PFSK-1 (cell line): ENCODE data around the gene NFAM1.

Source experiments
- POLR2AphosphoS5 ChIP-seq: IDR thresholded peaks from 2 replicates; pipeline ENCODE4 v1.6.1; 2012; ENCODE audit warnings: low read depth, mild to moderate bottlenecking, control low read depth, low read length, moderate library complexity
- SIN3A ChIP-seq: IDR thresholded peaks from 2 replicates; pipeline ENCODE4 v1.6.1; 2012; ENCODE audit warnings: mild to moderate bottlenecking, low read length, moderate library complexity, borderline replicate concordance; ENCODE audit not compliant: insufficient read depth
- TF ChIP-seq, protein P1 (sequence below), 2 experiments: IDR thresholded peaks; 2 replicates each; pipeline versions ENCODE4 v1.6.1 to v1.8.0; 2011 to 2012; ENCODE audit warnings: low read depth in 2 of 2, low read length in 2 of 2, control low read depth in 1 of 2, inconsistent platforms in 1 of 2, mild to moderate bottlenecking in 1 of 2, moderate library complexity in 1 of 2; ENCODE audit not compliant: insufficient read depth in 1 of 2

DNA sequence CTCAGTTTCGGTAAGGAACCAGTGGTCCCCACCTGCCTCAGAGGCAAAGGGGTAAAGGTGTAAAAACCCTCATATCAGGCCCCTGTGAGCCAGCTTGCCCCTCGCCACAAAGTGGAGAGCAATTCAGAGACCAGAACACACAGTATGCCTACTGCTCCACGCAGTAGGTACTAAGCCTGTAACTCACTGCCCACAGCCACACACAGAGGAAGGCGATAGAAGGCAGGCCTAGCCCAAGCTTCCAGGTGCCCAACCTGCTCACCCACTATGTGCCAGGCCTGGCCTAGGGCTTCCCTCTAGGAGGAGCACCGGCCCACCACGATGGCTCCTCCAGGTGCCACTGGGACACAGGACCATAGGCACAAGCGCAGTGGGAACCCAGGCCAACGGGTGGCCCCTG, 98.7 kb downstream of the NFAM1 start:
- no peak for TF ChIP-seq SIN3A
- TF ChIP-seq POLR2AphosphoS5 = no peak
- TF ChIP-seq, protein P1, sequence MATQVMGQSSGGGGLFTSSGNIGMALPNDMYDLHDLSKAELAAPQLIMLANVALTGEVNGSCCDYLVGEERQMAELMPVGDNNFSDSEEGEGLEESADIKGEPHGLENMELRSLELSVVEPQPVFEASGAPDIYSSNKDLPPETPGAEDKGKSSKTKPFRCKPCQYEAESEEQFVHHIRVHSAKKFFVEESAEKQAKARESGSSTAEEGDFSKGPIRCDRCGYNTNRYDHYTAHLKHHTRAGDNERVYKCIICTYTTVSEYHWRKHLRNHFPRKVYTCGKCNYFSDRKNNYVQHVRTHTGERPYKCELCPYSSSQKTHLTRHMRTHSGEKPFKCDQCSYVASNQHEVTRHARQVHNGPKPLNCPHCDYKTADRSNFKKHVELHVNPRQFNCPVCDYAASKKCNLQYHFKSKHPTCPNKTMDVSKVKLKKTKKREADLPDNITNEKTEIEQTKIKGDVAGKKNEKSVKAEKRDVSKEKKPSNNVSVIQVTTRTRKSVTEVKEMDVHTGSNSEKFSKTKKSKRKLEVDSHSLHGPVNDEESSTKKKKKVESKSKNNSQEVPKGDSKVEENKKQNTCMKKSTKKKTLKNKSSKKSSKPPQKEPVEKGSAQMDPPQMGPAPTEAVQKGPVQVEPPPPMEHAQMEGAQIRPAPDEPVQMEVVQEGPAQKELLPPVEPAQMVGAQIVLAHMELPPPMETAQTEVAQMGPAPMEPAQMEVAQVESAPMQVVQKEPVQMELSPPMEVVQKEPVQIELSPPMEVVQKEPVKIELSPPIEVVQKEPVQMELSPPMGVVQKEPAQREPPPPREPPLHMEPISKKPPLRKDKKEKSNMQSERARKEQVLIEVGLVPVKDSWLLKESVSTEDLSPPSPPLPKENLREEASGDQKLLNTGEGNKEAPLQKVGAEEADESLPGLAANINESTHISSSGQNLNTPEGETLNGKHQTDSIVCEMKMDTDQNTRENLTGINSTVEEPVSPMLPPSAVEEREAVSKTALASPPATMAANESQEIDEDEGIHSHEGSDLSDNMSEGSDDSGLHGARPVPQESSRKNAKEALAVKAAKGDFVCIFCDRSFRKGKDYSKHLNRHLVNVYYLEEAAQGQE (IDR thresholded peaks at IDR 0.05; ENCODE audit: insufficient read depth in 1 of 2, low read depth in 2 of 2, low read length in 2 of 2) = no peak
